ENCODE data around the gene TXNL4A.

TXNL4A gene

DNA sequence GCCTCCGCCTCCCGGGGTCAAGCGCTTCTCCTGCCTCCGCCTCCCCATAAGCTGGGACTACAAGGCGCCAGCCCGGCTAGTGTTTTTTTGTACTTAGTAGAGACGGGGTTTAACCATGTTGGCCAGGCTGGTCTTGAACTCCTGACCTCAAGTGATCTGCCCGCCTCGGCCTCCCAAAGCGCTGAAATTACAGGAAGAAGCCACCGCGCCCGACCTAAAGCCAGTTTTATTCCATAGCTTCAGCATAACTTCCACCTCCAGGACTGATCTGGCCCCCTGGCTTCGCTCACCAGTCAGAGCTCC lies 783 bp upstream of the TXNL4A start:
- peak overlapping the region; percentile 93; the same call in 1 of the 2 replicates for H2AFZ ChIP-seq (ENCODE audit: low read length)

DNA sequence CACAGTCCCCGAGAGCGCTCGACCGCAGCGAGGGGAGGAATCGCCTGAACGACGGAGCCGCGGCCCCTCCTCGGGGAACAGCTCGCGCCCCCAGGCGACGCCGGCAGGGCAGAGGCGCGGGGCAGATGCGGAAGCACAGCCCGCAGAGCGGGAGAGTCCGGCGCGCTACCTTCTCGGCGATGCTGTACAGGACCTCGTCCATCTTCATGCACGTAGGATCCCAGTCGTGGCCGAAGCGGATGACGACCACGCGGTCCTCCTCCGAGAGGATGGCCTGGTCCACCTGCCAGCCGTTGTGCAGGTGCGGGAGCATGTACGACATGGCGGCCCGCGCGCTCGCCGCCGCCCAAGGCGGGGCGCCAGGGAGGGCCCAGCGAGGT lies 302 bp downstream of the TXNL4A start:
- DNase-seq = peak; percentile 69
- Histone ChIP-seq H3K9ac (ENCODE audit: low read length) (peak overlapping the region; percentile 86), H3K79me2 (ENCODE audit: low read length) (peaks cover 52% of the 10 kb centered on the region), H3K9me2 (replicated peaks; ENCODE audit: insufficient read depth, low read length) (no peaks in the 10 kb centered on the region), H3K27me3 (replicated peaks; ENCODE audit: insufficient read depth, low read length) (no peaks in the 10 kb centered on the region), H4K20me1 (ENCODE audit: insufficient read depth, low read length) (no peaks in the 10 kb centered on the region), H2AFZ (ENCODE audit: low read length) (peak overlapping the region; percentile 69), H3K4me2 (ENCODE audit: low read depth, low read length) (peak overlapping the region; percentile 82), H3K27ac (ENCODE audit: low read length) (peak overlapping the region; percentile 65; the same call in 1 of the 2 replicates), H3F3A (ENCODE audit: insufficient read depth, low read length) (no peaks in the 10 kb centered on the region), H3K36me3 (replicated peaks; ENCODE audit: insufficient read depth, low read length) (peaks cover 12% of the 10 kb centered on the region; the same call in 1 of the 2 replicates), H3K4me3 (ENCODE audit: low read length) (peak overlapping the region; percentile 96), H3K9me3 (replicated peaks; ENCODE audit: insufficient read depth, low read length) (no peaks in the 10 kb centered on the region), H3K4me1 (ENCODE audit: low read length) (no peaks in the 10 kb centered on the region)
- TF ChIP-seq, protein P1, sequence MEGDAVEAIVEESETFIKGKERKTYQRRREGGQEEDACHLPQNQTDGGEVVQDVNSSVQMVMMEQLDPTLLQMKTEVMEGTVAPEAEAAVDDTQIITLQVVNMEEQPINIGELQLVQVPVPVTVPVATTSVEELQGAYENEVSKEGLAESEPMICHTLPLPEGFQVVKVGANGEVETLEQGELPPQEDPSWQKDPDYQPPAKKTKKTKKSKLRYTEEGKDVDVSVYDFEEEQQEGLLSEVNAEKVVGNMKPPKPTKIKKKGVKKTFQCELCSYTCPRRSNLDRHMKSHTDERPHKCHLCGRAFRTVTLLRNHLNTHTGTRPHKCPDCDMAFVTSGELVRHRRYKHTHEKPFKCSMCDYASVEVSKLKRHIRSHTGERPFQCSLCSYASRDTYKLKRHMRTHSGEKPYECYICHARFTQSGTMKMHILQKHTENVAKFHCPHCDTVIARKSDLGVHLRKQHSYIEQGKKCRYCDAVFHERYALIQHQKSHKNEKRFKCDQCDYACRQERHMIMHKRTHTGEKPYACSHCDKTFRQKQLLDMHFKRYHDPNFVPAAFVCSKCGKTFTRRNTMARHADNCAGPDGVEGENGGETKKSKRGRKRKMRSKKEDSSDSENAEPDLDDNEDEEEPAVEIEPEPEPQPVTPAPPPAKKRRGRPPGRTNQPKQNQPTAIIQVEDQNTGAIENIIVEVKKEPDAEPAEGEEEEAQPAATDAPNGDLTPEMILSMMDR (IDR thresholded peaks at IDR 0.05; ENCODE audit: low read length) = peak; percentile 27
- no peak for TF ChIP-seq EZH2phosphoT487 (IDR thresholded peaks at IDR 0.05; ENCODE audit: low read length)

More for the DNA sequence above, 783 bp upstream of the TXNL4A start:
- no peaks in the 10 kb centered on the region for H3K4me1 ChIP-seq (ENCODE audit: low read length)
- H3K9me2 ChIP-seq (replicated peaks; ENCODE audit: insufficient read depth, low read length) = no peaks in the 10 kb centered on the region
- H3K27ac ChIP-seq (ENCODE audit: low read length) = no peak overlapping the region
- H3K4me3 ChIP-seq (ENCODE audit: low read length) = peak overlapping the region; percentile 96
- H3K9me3 ChIP-seq (replicated peaks; ENCODE audit: insufficient read depth, low read length) = no peaks in the 10 kb centered on the region
- H4K20me1 ChIP-seq (ENCODE audit: insufficient read depth, low read length) = no peaks in the 10 kb centered on the region
- H3K36me3 ChIP-seq (replicated peaks; ENCODE audit: insufficient read depth, low read length) = peaks cover 12% of the 10 kb centered on the region; the same call in 1 of the 2 replicates
- TF ChIP-seq EZH2phosphoT487 (IDR thresholded peaks at IDR 0.05; ENCODE audit: low read length) = no peak
- no peak for TF ChIP-seq EZH2 (optimal IDR thresholded peaks at IDR 0.05; ENCODE audit: low read depth, low read length)
- TF ChIP-seq, protein P1 (IDR thresholded peaks at IDR 0.05; ENCODE audit: low read length) = no peak
- no peaks in the 10 kb centered on the region for H3K27me3 ChIP-seq (replicated peaks; ENCODE audit: insufficient read depth, low read length)
- no peak overlapping the region for H3K9ac ChIP-seq (ENCODE audit: low read length)
- peak overlapping the region; percentile 74; the same call in 1 of the 2 replicates for H3K4me2 ChIP-seq (ENCODE audit: low read depth, low read length)
- no peak for DNase-seq
- H3F3A ChIP-seq (ENCODE audit: insufficient read depth, low read length) = no peaks in the 10 kb centered on the region
- H3K79me2 ChIP-seq (ENCODE audit: low read length) = peaks cover 41% of the 10 kb centered on the region

DNA sequence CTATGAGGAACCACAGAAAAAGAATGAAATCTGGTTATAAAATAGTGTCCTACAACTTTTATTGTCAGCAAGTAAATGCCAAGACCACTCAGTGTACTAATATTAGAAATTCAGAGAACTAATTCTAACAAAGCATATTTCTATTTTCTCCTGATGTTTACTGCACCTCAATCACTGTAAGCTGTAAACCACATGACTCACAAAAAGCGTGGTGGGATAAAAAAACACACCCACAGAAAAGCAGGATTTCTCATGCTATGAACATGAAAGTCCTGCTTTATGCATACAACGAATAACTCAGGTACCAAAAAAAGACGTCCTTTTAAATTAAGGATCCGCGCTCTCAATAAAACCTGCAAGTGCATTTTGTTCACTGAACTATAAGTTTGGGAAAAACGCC lies 797 bp downstream of the TXNL4A start:
- no peak for DNase-seq
- no peak for TF ChIP-seq EZH2phosphoT487 (IDR thresholded peaks at IDR 0.05; ENCODE audit: low read length)
- no peak for TF ChIP-seq EZH2 (optimal IDR thresholded peaks at IDR 0.05; ENCODE audit: low read depth, low read length)
- TF ChIP-seq, protein P1 (IDR thresholded peaks at IDR 0.05; ENCODE audit: low read length) = no peak
- H3K9me2 ChIP-seq (replicated peaks; ENCODE audit: insufficient read depth, low read length) = no peaks in the 10 kb centered on the region
- H3K9ac ChIP-seq (ENCODE audit: low read length) = peak overlapping the region; percentile 86
- peaks cover 57% of the 10 kb centered on the region for H3K79me2 ChIP-seq (ENCODE audit: low read length)
- peak overlapping the region; percentile 69; the same call in 1 of the 2 replicates for H2AFZ ChIP-seq (ENCODE audit: low read length)
- peak overlapping the region; percentile 65; the same call in 1 of the 2 replicates for H3K27ac ChIP-seq (ENCODE audit: low read length)
- H4K20me1 ChIP-seq (ENCODE audit: insufficient read depth, low read length) = no peaks in the 10 kb centered on the region
- H3F3A ChIP-seq (ENCODE audit: insufficient read depth, low read length) = no peaks in the 10 kb centered on the region
- peak overlapping the region; percentile 82 for H3K4me2 ChIP-seq (ENCODE audit: low read depth, low read length)
- H3K4me3 ChIP-seq (ENCODE audit: low read length) = peak overlapping the region; percentile 96
- no peaks in the 10 kb centered on the region for H3K27me3 ChIP-seq (replicated peaks; ENCODE audit: insufficient read depth, low read length)
- H3K4me1 ChIP-seq (ENCODE audit: low read length) = no peaks in the 10 kb centered on the region
- H3K9me3 ChIP-seq (replicated peaks; ENCODE audit: insufficient read depth, low read length) = no peaks in the 10 kb centered on the region
- H3K36me3 ChIP-seq (replicated peaks; ENCODE audit: insufficient read depth, low read length) = peaks cover 12% of the 10 kb centered on the region; the same call in 1 of the 2 replicates
